ENCODE data around the gene GPR107.
A peak's percentile ranks its signal among the peaks of the same experiment; 100 is the strongest.

The GPR107 gene

DNA sequence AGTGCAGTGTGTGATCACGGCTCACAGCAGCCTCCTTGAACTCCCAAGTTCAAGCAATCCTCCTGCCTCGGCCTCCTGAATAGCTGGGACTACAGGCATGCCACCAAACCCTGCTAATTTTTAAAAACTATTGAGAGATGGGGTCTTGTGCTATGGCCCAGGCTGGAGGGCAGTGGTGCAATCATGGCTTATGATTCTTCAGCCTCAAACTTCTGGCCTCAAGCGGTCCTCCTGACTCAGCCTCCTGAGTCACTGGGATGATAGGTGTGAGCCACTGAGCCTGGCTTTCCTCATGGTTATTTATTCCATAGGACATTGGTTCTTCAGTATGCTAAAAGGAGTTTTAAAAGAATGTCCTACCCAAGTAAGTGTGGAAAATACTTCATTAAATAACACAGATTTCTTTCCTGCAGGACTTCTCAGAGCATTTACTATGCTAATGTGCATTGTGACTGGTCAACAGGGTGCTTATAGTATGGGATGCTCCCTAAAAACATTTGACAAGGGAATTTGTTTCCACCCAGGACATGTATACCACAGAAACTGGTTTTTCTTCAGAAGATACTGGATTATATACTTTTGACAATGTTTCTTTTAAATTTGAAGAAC, 107.3 kb downstream of the GPR107 start:
- no peaks in the 10 kb centered on the region for H3K27me3 Mint-ChIP-seq
- no peak overlapping the region for H3K27ac Mint-ChIP-seq
- ATAC-seq (no peak), DNase-seq (no peak)
- H3K4me1 Mint-ChIP-seq: peaks cover 4% of the 10 kb centered on the region
- no peaks in the 10 kb centered on the region for H3K9me3 Mint-ChIP-seq
- no peak overlapping the region for H3K4me3 Mint-ChIP-seq

DNA sequence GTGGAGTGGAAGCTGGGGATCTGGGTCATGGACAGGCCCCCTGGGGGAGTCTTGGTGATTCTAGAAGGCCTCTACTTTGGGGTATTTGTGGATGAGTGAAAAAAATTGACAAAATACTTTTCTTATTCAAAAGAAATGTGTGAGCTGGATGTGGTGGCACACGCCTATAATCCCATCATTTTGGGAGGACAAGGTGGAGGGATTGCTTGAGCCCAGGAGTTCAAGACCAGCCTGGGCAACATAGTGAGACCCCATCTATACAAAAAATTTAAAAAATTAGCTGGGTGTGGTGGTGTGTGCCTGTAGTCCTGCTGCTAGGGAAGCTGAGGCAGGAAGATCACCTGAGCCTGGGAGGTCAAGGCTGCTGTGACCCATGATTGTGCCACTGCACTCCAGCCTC, 111.9 kb downstream of the GPR107 start:
- ATAC-seq: no peak
- no peaks in the 10 kb centered on the region for H3K9me3 Mint-ChIP-seq
- H3K4me3 Mint-ChIP-seq: no peak overlapping the region
- peaks cover 18% of the 10 kb centered on the region for H3K4me1 Mint-ChIP-seq
- no peak overlapping the region for H3K27ac Mint-ChIP-seq
- H3K27me3 Mint-ChIP-seq: peaks cover 14% of the 10 kb centered on the region
- no peak for DNase-seq

DNA sequence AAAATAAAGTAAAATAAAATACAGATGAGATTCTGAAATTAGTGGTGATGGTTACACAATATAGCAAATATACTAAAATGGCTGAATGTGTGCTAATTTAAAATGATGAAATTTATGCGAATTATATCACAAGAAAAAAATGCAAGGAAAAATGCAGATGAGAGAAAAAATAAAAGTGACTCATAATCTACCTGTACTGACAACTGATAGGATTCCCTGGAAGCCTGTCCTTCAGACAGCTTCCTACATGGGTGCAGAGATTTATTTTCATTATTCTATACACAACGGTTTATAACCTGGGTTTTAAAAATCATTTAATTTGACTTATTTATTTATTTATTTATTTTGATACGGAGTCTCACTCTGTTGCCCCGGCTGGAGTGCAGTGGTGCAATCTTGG, 112.7 kb downstream of the GPR107 start:
- Mint-ChIP-seq H3K27me3 (peaks cover 22% of the 10 kb centered on the region), H3K4me1 (peaks cover 18% of the 10 kb centered on the region), H3K4me3 (no peak overlapping the region), H3K27ac (no peak overlapping the region), H3K9me3 (no peaks in the 10 kb centered on the region)
- no peak for ATAC-seq
- DNase-seq: no peak

DNA sequence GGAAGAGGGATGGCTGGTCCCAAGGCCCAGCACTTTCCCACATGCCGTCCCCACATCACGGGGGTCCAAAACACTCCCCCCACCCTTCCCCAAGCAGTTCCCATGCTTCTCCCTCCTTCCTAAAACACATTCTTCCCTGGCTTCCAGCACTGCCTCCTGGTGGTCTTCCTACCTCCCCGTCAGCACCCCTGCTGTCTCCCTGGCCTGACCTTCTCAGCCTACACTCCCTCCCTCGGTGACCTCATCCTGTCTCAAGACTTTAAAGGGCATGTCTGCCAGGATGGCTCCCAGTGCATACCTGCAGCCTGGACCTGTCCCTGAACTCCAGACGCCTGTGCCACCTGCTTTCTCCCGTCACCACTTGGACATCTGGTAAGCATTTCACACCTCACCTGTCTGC, 114.2 kb downstream of the GPR107 start:
- peaks cover 18% of the 10 kb centered on the region for H3K4me1 Mint-ChIP-seq
- H3K27me3 Mint-ChIP-seq: peaks cover 27% of the 10 kb centered on the region
- ATAC-seq: no peak
- no peak overlapping the region for H3K4me3 Mint-ChIP-seq
- no peak overlapping the region for H3K27ac Mint-ChIP-seq
- H3K9me3 Mint-ChIP-seq: no peaks in the 10 kb centered on the region
- DNase-seq: no peak

DNA sequence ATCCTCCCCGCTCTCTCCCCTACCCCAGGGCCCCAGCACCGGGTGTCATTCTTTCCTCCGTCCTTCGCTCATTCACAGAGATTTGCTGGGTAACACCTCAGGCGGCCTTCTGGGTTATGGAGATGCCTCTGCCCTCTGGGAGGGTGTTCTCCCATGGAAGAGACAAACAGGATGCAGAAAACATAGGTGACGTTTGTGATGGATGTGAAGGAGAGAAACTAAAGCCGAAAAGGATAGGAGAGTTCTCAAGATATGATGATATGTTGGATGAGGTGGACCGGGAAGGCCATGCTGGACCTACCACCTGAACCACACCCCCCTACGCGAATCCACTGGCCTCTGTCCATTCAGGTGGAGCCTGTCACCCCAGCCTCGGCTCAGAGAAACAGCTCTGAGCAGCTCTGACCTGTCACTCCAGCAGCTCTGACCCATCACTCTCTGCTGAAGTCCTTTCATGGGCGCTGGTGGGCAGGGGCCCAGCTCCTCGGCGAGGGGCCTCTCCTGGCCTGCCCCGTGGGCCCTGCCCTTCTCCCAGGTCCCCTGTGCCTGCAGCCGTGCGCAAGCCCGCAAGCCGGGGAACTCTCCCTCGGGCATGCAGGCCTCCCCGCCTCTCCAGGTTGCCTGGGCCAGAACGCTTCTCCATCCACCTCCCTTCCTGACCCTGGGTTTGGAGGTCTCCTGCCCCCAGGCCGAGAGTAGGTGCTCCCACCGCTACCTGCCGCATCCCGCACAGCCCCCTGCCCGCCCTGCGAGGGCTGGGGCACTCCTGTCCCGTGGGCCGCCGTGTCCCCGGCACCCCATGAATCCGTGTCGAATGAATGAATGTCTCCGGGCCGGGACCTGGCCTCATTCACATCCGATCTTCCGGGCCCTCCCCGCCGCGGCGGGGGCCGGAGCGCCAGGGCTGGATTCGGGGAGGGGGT, 117.8 kb downstream of the GPR107 start:
- peak overlapping the region; percentile 30 to 59 for H3K4me3 Mint-ChIP-seq
- peaks cover 55% of the 10 kb centered on the region for H3K27me3 Mint-ChIP-seq
- no peak overlapping the region for H3K27ac Mint-ChIP-seq
- peak; percentile 37 for ATAC-seq
- DNase-seq: no peak
- H3K9me3 Mint-ChIP-seq: no peaks in the 10 kb centered on the region
- H3K4me1 Mint-ChIP-seq: peaks cover 28% of the 10 kb centered on the region

DNA sequence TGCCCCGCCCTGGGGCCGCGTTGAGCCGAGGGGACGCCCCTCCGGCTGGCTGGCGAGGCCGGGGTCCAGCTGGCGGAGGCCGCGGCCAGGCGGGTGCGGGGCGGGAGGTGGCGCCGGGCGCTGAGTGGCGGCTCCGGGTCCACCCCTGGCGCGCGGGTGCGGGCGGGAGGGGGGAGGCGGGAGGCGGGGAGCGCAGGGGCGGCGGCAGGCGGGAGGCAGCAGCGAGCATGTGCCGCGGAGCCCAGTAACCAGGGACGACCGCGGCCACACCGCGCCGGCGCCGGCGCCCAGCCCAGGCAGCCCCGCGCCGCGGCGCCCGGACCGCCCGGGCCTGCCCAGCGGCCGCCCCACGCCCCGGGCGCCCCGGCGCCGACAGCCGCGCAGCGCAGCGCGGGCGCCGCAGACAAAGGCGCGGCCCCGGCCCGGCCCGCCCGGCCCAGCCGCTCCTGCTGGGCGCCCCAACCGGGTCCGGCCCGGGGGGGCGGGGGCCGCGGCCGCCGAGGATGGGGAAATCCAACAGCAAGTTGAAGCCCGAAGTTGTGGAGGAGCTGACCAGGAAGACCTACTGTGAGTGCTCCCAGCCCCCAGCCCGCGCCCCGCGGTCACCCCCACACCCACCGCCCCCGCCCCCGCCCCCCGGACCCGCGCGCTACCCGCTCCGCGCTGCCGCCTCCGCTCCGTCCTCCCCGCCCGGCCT, 118.6 kb downstream of the GPR107 start, which contains the start of gene NCS1:
TSS of gene NCS1 (plus strand) at position 244 of the 697 bp plus-strand sequence. CDS start at position 504, 260 bp downstream.
- Mint-ChIP-seq H3K4me3 (peak within 1 kb of the TSS; percentile 77 to 80), H3K9me3 (no peaks in the 10 kb centered on the region), H3K4me1 (peaks cover 21% of the 10 kb centered on the region), H3K27ac (no peak within 1 kb of the TSS), H3K27me3 (peaks cover 55% of the 10 kb centered on the region)
- peak; percentile 74 for ATAC-seq
- peak; percentile 21 to 40 for DNase-seq

DNA sequence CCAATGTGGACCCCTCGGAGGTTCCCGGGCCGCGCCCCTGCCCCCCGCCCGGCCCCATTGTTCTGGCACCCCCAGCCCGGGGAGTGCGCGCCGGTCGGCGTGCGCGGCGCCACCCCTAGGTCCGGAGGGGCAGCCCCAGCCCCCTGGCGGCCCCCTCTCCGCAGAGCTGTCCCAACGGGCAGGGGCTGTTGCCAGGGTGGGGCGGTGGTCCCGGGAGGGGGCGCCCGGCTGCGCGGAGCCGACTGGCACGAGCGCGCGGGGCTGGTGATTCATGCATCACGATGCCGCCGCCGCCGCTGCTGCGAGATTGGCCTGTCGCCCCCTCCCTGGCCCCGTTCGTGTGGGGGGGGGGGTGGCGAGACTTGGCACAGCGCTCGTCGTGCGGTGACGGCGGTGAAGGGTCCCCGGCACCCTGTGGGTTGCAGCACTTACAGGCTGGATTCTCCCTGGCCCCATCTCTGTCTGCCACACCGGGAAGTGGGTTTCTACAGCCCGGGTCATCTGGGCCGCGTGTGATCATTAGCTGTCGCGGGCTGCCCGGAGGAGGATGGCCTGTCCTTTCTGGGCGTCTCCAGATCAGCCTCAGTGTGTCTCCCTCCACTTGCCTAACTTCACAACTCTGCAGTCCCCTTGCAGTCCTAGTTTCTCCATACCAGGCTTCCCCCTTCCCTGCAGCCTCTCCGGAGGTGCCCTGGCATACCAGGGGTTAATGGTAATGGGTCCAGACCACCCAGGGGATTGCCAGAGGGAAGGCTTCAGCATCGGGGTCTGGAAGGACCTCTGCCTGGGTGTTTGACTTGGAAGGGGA, 119.4 kb downstream of the GPR107 start:
- ATAC-seq (peak; percentile 47), DNase-seq (peak; percentile 10 to 31)
- Mint-ChIP-seq H3K4me3 (peak overlapping the region; percentile 77 to 80), H3K9me3 (no peaks in the 10 kb centered on the region), H3K27ac (no peak overlapping the region), H3K27me3 (peaks cover 55% of the 10 kb centered on the region), H3K4me1 (peaks cover 16% of the 10 kb centered on the region)

DNA sequence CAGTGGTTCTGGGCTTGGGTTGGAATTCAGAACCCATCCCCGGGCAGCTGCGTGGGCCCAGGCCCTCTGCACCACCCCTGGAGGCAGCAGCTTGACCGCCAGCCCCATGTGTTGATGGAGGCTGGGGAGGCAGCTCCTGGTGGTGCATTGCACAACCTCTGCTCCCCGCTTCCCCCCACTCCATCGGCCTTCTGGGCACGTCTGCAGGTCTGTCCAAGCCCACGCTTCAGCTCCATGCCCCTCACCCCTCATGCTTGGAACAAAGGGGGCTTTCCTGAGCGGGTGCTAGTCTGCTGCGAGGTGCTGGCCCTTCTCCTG, 119.9 kb downstream of the GPR107 start:
- H3K4me1 Mint-ChIP-seq: peaks cover 10% of the 10 kb centered on the region
- peaks cover 55% of the 10 kb centered on the region for H3K27me3 Mint-ChIP-seq
- peak overlapping the region; percentile 77 to 80 for H3K4me3 Mint-ChIP-seq
- DNase-seq (no peak), ATAC-seq (no peak)
- no peaks in the 10 kb centered on the region for H3K9me3 Mint-ChIP-seq
- H3K27ac Mint-ChIP-seq: no peak overlapping the region

DNA sequence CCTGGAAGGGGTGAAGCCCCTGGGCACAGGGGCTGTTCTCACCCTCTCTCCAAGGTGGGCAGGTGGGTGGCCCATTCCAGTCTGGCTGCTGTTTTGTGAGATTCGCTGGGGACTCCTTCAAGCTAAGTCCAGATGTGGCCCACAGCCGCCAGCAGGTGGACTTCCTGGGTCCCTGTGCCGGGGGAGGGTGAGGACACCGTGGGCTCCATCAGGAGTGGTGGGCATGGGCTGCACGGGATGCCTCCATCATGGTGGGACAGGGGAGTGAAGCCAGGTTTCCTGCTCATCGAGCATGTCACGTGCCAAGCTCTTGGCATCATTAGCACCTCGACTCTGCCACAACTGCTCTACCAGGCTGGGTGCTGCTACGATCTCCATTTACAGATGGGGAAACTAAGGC, 120.3 kb downstream of the GPR107 start:
- Mint-ChIP-seq H3K4me3 (peak overlapping the region; percentile 77 to 80), H3K27me3 (peaks cover 51% of the 10 kb centered on the region), H3K27ac (no peak overlapping the region), H3K9me3 (no peaks in the 10 kb centered on the region), H3K4me1 (peaks cover 10% of the 10 kb centered on the region)
- DNase-seq (no peak), ATAC-seq (no peak)

DNA sequence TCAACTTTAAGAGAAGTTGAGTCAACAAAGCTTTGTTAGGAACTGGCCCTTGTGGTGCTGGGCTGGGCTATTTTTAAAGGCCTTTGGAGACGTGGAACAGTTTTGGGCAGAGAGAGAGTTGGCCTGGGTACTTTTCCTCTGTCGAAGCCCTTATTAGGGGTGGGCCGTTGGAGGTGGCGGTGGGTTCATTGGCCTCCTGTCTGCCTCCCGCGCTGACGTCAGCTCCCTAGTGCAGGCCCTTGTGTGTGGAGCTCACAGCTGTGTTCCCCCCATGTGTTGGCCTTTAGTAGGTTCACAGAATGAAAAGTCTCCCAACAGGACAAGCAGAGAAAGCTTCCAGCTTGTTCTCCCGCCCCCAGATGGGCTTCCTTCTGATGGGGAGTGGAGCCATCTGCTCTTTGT, 121.2 kb downstream of the GPR107 start:
- DNase-seq (no peak), ATAC-seq (no peak)
- H3K4me1 Mint-ChIP-seq: peaks cover 10% of the 10 kb centered on the region
- peaks cover 45% of the 10 kb centered on the region for H3K27me3 Mint-ChIP-seq
- no peak overlapping the region for H3K27ac Mint-ChIP-seq
- H3K9me3 Mint-ChIP-seq: no peaks in the 10 kb centered on the region
- peak overlapping the region in 1 of 2 donors; percentile 23 for H3K4me3 Mint-ChIP-seq

DNA sequence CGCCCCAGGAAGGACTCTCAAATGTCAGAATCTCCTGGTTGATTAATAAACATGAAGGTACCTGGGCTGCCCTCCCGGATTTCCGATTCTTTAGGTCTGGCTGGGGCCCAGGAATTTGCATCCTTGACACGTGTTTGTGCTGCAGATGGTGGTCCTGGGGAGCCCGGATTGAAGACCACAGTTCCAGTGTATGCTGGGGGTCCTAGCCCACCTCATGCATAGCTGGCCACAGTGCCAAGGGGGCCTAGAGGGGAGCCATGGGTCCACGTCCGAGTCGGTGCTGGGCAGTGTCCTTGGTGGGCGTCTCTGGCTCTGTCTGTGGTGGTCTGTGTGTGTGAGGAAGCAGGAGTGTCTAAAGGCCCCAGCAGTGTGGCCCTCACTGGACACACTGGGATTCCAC, 121.6 kb downstream of the GPR107 start:
- no peak overlapping the region for H3K27ac Mint-ChIP-seq
- no peak for DNase-seq
- ATAC-seq: no peak
- H3K9me3 Mint-ChIP-seq: no peaks in the 10 kb centered on the region
- peaks cover 43% of the 10 kb centered on the region for H3K27me3 Mint-ChIP-seq
- peaks cover 10% of the 10 kb centered on the region for H3K4me1 Mint-ChIP-seq
- H3K4me3 Mint-ChIP-seq: no peak overlapping the region

DNA sequence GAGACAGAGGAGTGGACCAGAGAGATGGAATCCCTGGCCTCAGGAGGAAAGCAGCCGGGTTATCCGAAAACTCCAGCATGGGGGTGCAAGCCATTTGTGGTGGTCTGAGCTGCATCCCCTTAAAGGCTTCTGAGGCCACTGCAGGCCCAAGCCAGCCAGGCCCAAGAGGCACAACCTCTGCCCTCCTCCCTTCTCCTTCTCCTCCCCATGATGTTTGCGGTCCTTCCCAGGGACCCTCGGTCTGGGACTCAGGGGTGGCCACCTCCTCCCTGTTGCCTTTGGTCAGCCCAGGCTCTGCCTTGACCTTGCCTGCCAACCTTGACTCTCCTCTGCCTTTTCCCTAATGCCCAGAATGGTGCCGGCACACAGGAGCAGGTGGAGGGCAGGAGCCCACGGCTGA, 123.1 kb downstream of the GPR107 start:
- ATAC-seq: no peak
- Mint-ChIP-seq H3K27me3 (peaks cover 29% of the 10 kb centered on the region), H3K4me1 (peaks cover 10% of the 10 kb centered on the region), H3K9me3 (no peaks in the 10 kb centered on the region), H3K4me3 (no peak overlapping the region), H3K27ac (no peak overlapping the region)
- no peak for DNase-seq

DNA sequence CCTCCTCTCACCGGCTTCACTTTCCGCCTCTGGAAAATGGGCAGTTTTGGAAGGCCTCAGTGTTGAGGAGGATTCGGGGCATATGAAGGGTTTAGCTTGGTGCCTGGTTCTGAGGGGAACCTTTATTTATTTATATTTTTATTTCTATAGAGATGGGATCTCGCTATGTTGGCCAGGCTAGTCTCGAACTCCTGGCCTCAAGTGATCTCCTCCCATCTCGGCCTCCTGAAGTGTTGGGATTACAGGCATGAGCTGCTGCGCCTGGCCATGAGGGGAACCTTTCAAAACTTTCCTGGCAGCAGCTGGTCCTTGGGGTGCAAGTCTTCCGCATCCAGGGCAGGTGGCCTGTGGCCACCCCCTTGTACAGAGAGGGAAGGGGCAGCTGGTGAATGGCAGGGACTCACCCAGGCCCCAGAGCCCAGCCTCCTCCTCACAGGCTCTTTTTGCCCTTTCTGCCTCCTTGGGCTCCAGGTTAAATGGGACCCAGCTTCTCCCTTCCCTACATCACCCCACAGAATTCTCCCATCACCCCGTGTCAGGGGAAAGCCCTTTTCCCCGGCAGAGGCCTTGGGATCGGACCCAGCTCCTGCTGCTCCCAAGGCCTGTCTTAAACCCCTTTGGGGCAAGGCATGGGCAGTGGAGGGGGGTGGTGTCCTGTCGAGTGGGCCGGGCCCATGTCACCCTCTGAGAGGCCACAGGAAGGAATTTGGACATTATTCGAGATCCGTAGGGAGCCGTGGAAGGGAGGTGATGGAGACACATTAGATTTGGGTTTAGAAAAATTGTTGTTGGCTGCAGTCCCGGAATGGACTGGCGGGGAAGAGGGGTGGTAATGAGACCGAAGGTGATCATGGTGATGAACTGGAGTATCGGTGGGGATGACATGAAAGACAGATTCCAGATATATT, 124.4 kb downstream of the GPR107 start:
- Mint-ChIP-seq H3K27me3 (peaks cover 26% of the 10 kb centered on the region), H3K4me1 (peaks cover 13% of the 10 kb centered on the region)

DNA sequence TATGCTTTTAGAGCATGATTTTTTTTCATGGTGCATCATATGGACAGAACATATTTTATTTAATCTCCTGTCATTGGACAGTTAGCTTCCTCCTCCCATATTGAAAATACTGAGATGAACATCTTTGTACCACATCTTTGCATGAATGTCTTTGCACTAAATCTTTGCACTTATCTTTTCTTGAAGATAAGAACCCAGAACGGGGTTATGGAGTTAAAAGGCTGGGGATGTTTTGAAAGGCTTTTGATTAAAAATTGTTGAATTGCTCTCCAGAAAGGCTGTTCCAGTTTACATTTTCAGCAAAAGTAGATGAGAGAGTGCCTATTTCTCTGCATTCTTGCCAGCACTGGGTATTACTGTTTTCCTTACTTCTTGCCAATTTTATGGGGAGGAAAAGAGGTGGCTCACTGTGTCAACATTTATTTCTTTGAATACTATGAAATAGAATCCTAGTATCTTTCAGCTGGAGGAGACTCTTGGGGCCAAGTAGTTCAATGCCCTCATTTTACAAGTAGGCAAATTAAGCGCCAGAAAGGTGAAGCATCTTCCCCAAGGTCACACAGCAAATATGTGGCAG, 125.7 kb downstream of the GPR107 start:
- no peak for DNase-seq
- H3K9me3 Mint-ChIP-seq: no peaks in the 10 kb centered on the region
- ATAC-seq: no peak
- no peak overlapping the region for H3K4me3 Mint-ChIP-seq
- H3K4me1 Mint-ChIP-seq: peaks cover 13% of the 10 kb centered on the region
- peak overlapping the region in 1 of 2 donors; percentile 59 for H3K27ac Mint-ChIP-seq
- peaks cover 14% of the 10 kb centered on the region for H3K27me3 Mint-ChIP-seq

More for the DNA sequence above, 124.4 kb downstream of the GPR107 start:
- Mint-ChIP-seq H3K9me3 (no peaks in the 10 kb centered on the region), H3K27ac (peak overlapping the region in 1 of 2 donors; percentile 38), H3K4me3 (no peak overlapping the region)
- DNase-seq (no peak), ATAC-seq (no peak)

All from stimulated activated naive CD8-positive, alpha-beta T cell treated with anti-CD3 and anti-CD28 coated beads, Interleukin-15, amount 100 ng/mL, for 72 hours (primary cell).